NCI-H1417 (cell line): ENCODE measurements around the gene SLC18A3.

Source experiments
- DNase-seq, 3 experiments: peaks; one replicate each; lab custom pipeline; 2025; lab: John Stamatoyannopoulos, UW

Gene SLC18A3

GRCh38 chr10:49651039-49651835 is 41.1 kb downstream of the SLC18A3 start:
- DNase-seq = no peak

- DNase-seq = no peak
Observed at GRCh38 chr10:49651917-49652316, 41.8 kb downstream of the SLC18A3 start.

- no peak for DNase-seq
Observed at GRCh38 chr10:49652421-49653272, 42.5 kb downstream of the SLC18A3 start.

GRCh38 chr10:49653273-49653929 is 43.3 kb downstream of the SLC18A3 start:
- DNase-seq = no peak

GRCh38 chr10:49654036-49654693 is 44.1 kb downstream of the SLC18A3 start:
- DNase-seq = no peak

- no peak for DNase-seq
Observed at GRCh38 chr10:49655099-49655498, 45.0 kb downstream of the SLC18A3 start.

- DNase-seq = no peak
Observed at GRCh38 chr10:49656845-49657493, 46.9 kb downstream of the SLC18A3 start.

GRCh38 chr10:49657606-49658005 is 47.5 kb downstream of the SLC18A3 start:
- no peak for DNase-seq

- peak in 2 of 3 experiments; percentile 7 to 51 for DNase-seq
Observed at GRCh38 chr10:49661140-49661856, 51.2 kb downstream of the SLC18A3 start.
